RWPE1 (cell line): ENCODE results near the gene HECTD4.

Experiments
- CTCF ChIA-PET: fragments of 350-600 bp; sonication (Branson Sonifier 250); formaldehyde crosslinking; extraction: SDS; loops from one replicate; lab custom pipeline; 2021; lab: Yijun Ruan, JAX
- POLR2A ChIA-PET: fragments of 400-600 bp; formaldehyde crosslinking; extraction: SDS; loops from one replicate; lab custom pipeline; 2020; ENCODE audit warnings: antibody characterized with exemption; ENCODE audit not compliant: low non-redundant PET; lab: Yijun Ruan, JAX
- DNase-seq: peaks from one replicate; pipeline ENCODE4 v3.0.0; 2012; ENCODE audit warnings: low spot score
- H3K27ac ChIP-seq: fragments of 450-650 bp; 2 replicates; pipeline ENCODE4 v1.5.1; 2017
- CTCF ChIP-seq: fragments of 450-650 bp; conservative IDR thresholded peaks from 2 replicates; pipeline ENCODE4 v1.5.1; 2017; ENCODE audit warnings: low read depth, mild to moderate bottlenecking

The HECTD4 gene

GRCh38 chr12:112381883-112382796 lies at the start of gene HECTD4:
Gene HECTD4, minus strand, starts transcription at chr12:112382431. Its CDS starts 303 bp downstream, at chr12:112382128.
- TF ChIP-seq CTCF = no peak
- peak within 1 kb of the TSS; percentile 81 for H3K27ac ChIP-seq
- DNase-seq = peak; percentile 89
- POLR2A ChIA-PET = interaction anchor here (0.6 kb wide), 1 partner anchor 17 kb away, joined by 5 read pairs; no protein-coding TSS in a partner anchor
- CTCF ChIA-PET = no interaction called here

- POLR2A ChIA-PET = no interaction called here
- CTCF ChIA-PET = no interaction called here
- no peak overlapping the region for H3K27ac ChIP-seq
- no peak for DNase-seq
- no peak for TF ChIP-seq CTCF
Measured at GRCh38 chr12:112431965-112432364, 49.7 kb upstream of the HECTD4 start.

- CTCF ChIA-PET = no interaction called here
- DNase-seq = no peak
- POLR2A ChIA-PET = no interaction called here
- TF ChIP-seq CTCF = no peak
- H3K27ac ChIP-seq = no peak overlapping the region
Measured at GRCh38 chr12:112430929-112431328, 48.7 kb upstream of the HECTD4 start.

- TF ChIP-seq CTCF = no peak
- POLR2A ChIA-PET = no interaction called here
- CTCF ChIA-PET = no interaction called here
- no peak overlapping the region for H3K27ac ChIP-seq
- DNase-seq = no peak
Measured at GRCh38 chr12:112427760-112428159, 45.5 kb upstream of the HECTD4 start.

- no peak for TF ChIP-seq CTCF
- H3K27ac ChIP-seq = no peak overlapping the region
- no peak for DNase-seq
- ChIA-PET CTCF (no interaction called here), POLR2A (no interaction called here)
Measured at GRCh38 chr12:112425582-112426382, 43.6 kb upstream of the HECTD4 start.

- POLR2A ChIA-PET = interaction anchor here (0.7 kb wide), 1 partner anchor 9 kb away, joined by 12 read pairs; no protein-coding TSS in a partner anchor
- no peak for DNase-seq
- H3K27ac ChIP-seq = no peak overlapping the region
- no peak for TF ChIP-seq CTCF
- CTCF ChIA-PET = interaction anchor here (0.6 kb wide), 2 partner anchors 14 to 36 kb away, joined by 4 to 6 read pairs; no protein-coding TSS in a partner anchor
Measured at GRCh38 chr12:112424126-112424525, 41.9 kb upstream of the HECTD4 start.
